Heart left ventricle (tissue), 13 donors: ENCODE data around the gene CYB561D1.

Source experiments
- CTCF ChIP-seq, 12 donors: fragments of 200-600 bp; sonication (generic) in 4 of 12; IDR thresholded peaks; one replicate each; pipeline versions ENCODE4 v1.5.0 to v1.8.0; 2018 to 2022; ENCODE audit warnings: antibody characterized with exemption in 12 of 12, mild to moderate bottlenecking in 5 of 12
- POLR2A ChIP-seq, 2 donors: fragments of 450-650 bp; IDR thresholded peaks; one replicate each; pipeline ENCODE4 v1.6.1; 2017; ENCODE audit warnings: antibody characterized with exemption in 2 of 2, mild to moderate bottlenecking in 2 of 2, moderate library complexity in 2 of 2
- donor health status: ischemic (EF 13 %, LVEDD 7.1; RV severe dilation, severe dysfunction).
- donor health status: DM: no; HTN: yes; CAD: no.
- donor health status: DM: no; HTN: no; CAD: no.
- donor health status: ischemic (EF 25% LVEDD 6.9; RV normal size, moderate dysfunction).
- donor health status: ischemic (EF 25% LVEDD 5.7; RV mildly dilated, moderate dysfunction).
- donor health status: ischemic (EF 35%, LVEDD 5.7; RV mildly dilated, moderate dysfunction).
- donor health status: nonischemic (EF 11% LVEDD 7.7; RV severe dilation, severe dysfunction).
- donor health status: DM: yes; HTN: yes; CAD: no.
- donor health status: PGD.
- donor health status: ischemic (EF 29% LVEDD 5.4; RV normal size, mild dysfunction).
- donor health status: nonischemic (EF 23%, LVEDD 6.1; RV moderate dilation, normal function).

- TF ChIP-seq CTCF (IDR thresholded peaks at IDR 0.05), result no peak
- no peak for TF ChIP-seq POLR2A (IDR thresholded peaks at IDR 0.05)
These were observed 45.8 kb downstream of the CYB561D1 start, which contains the start of gene GPR61 for GRCh38 chr1:109539676-109540075.
